DLD1 (cell line): Measurements from ENCODE around the gene CCDC13.

Experiments
- in situ Hi-C: cut with HindIII; loops from 2 replicates; pipeline ENCODE4 v1.10.0; 2017; ENCODE audit warnings: low sequenced_read_pairs

The CCDC13 gene

GRCh38 chr3:42800251-42800650 is 27.2 kb upstream of the CCDC13 start:
- in situ Hi-C loops = no loop called here

GRCh38 chr3:42799376-42799775 is 26.3 kb upstream of the CCDC13 start:
- in situ Hi-C loops = no loop called here

- in situ Hi-C loops = no loop called here
These were observed 23.4 kb upstream of the CCDC13 start for GRCh38 chr3:42796332-42796885.

- in situ Hi-C loops = no loop called here
These were observed 22.6 kb upstream of the CCDC13 start for GRCh38 chr3:42795621-42796181.

GRCh38 chr3:42790714-42791229 is 17.7 kb upstream of the CCDC13 start:
- in situ Hi-C loops = no loop called here

GRCh38 chr3:42786631-42787030 is 13.6 kb upstream of the CCDC13 start:
- in situ Hi-C loops = no loop called here

- in situ Hi-C loops = no loop called here
These were observed 13.2 kb upstream of the CCDC13 start for GRCh38 chr3:42786212-42786611.

- in situ Hi-C loops = no loop called here
These were observed 8.0 kb upstream of the CCDC13 start for GRCh38 chr3:42780892-42781700.

GRCh38 chr3:42780398-42780797 is 7.3 kb upstream of the CCDC13 start:
- in situ Hi-C loops = no loop called here

GRCh38 chr3:42778644-42779043 is 5.6 kb upstream of the CCDC13 start:
- in situ Hi-C loops = no loop called here

- in situ Hi-C loops = loop anchor here (25.0 kb wide), 1 partner anchor 114 kb away; the partner anchor contains the start of gene CYP8B1
These were observed 327 bp upstream of the CCDC13 start for GRCh38 chr3:42773409-42773751.

- in situ Hi-C loops = loop anchor here (25.0 kb wide), 1 partner anchor 116 kb away; the partner anchor contains the start of gene CYP8B1
These were observed 1.8 kb downstream of the CCDC13 start for GRCh38 chr3:42771271-42771670.

- in situ Hi-C loops = loop anchor here (25.0 kb wide), 1 partner anchor 118 kb away; the partner anchor contains the start of gene CYP8B1
These were observed 3.4 kb downstream of the CCDC13 start for GRCh38 chr3:42769477-42770131.

- in situ Hi-C loops = loop anchor here (25.0 kb wide), 1 partner anchor 123 kb away; the partner anchor contains the start of gene CYP8B1
These were observed 8.3 kb downstream of the CCDC13 start for GRCh38 chr3:42764561-42765295.

GRCh38 chr3:42764115-42764514 is 8.9 kb downstream of the CCDC13 start:
- in situ Hi-C loops = loop anchor here (25.0 kb wide), 1 partner anchor 123 kb away; the partner anchor contains the start of gene CYP8B1

- in situ Hi-C loops = loop anchor here (25.0 kb wide), 1 partner anchor 124 kb away; the partner anchor contains the start of gene CYP8B1
These were observed 10.0 kb downstream of the CCDC13 start for GRCh38 chr3:42763021-42763420.

- in situ Hi-C loops = loop anchor here (25.0 kb wide), 1 partner anchor 125 kb away; the partner anchor contains the start of gene CYP8B1
These were observed 10.9 kb downstream of the CCDC13 start for GRCh38 chr3:42762046-42762724.

GRCh38 chr3:42758126-42758525 is 14.9 kb downstream of the CCDC13 start:
- in situ Hi-C loops = loop anchor here (5.0 to 25.0 kb wide), 3 partner anchors 46 to 129 kb away; partner anchors contain the start of gene CYP8B1

GRCh38 chr3:42756681-42757213 is 16.3 kb downstream of the CCDC13 start:
- in situ Hi-C loops = loop anchor here (5.0 to 25.0 kb wide), 3 partner anchors 44 to 131 kb away; partner anchors contain the start of gene CYP8B1
